ENCODE measurements around the gene OR13F1. TPM values are rescaled to one million over a fixed set of nuclear protein-coding genes. Genes with fewer than 3 reads are reported as not detected.
"Not testable (repeated sequence)": the region's sequence is repeated elsewhere in the genome, so short reads cannot be mapped to it uniquely, and the experiment has no call there.

Gene OR13F1
- total RNA-seq, 5 donors from 2014 or later (not counting 1 experiment from before 2014, with no cell fraction given): not detected

DNA sequence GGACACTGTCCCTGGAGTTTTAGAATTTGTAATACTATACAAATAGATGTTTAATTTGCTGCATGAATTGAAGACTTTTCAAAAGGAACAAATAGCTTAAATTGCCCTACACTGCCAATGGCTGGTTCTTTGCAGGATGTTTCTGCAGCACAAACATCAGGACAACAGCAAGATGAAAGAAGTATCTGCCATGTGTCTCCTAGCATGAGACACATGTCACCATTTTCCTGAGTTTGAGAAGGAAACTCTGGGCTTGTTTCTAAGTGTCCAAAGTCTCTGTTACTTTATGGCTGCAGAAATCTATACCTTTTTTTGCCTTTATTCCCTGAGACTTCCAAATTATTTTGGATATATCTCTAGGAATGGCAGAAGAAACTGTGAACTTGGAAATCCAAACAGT lies 623 bp upstream of the OR13F1 start:
- H3K9me3 Mint-ChIP-seq: peaks cover 0 to 3% (median 0%) of the 10 kb centered on the region in 3 donors
- ChIA-PET CTCF (no interaction called here), POLR2A (no interaction called here)
- H3K27ac Mint-ChIP-seq: no peak overlapping the region
- ATAC-seq (replicated peaks in 1 of 4) (no peak), DNase-seq (no peak)
- no peaks in the 10 kb centered on the region for H3K36me3 ChIP-seq (ENCODE audit: control insufficient read depth in 2 of 2, extremely low read depth in 1 of 2, insufficient read depth in 1 of 2, low read length in 1 of 2)
- H3K27me3 Mint-ChIP-seq: no peaks in the 10 kb centered on the region
- no peak overlapping the region for H3K4me3 Mint-ChIP-seq
- H3K4me3 ChIP-seq (ENCODE audit: control insufficient read depth in 1 of 2, extremely low read depth in 1 of 2, low read length in 1 of 2): no peak overlapping the region
- H3K27me3 ChIP-seq (replicated peaks in 1 of 2; ENCODE audit: control insufficient read depth in 2 of 2, extremely low read depth in 1 of 2, insufficient read depth in 2 of 2, low read length in 1 of 2): no peaks in the 10 kb centered on the region
- H3K27ac ChIP-seq (ENCODE audit: low read length): no peak overlapping the region
- H3K36me3 Mint-ChIP-seq: no peaks in the 10 kb centered on the region
- no peaks in the 10 kb centered on the region for H3K4me1 ChIP-seq (ENCODE audit: control insufficient read depth in 1 of 2, extremely low read depth in 1 of 2, insufficient read depth in 2 of 2, low read length in 2 of 2)
- no peaks in the 10 kb centered on the region for H3K4me1 Mint-ChIP-seq
- H3K9me3 ChIP-seq: no peaks in the 10 kb centered on the region

DNA sequence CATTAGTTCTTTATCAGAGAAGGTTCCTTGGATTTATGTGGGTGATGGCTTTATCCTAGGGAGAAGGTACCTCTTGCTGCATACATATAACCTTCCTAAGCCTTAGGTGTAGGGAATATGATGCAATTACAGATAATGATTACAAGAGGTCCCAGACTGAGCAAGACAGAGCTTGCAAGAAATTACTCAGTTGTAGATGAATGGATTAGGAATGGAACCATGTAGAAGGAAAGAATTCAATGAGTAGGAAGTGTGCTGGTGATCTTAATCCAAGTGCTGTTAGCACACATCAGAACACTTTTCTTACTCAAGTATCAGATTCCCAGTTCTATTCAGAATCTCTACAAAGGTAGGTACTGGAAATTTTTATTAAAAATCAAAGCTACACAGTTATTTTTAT lies 2.5 kb downstream of the OR13F1 start:
- ChIA-PET CTCF (no interaction called here), POLR2A (interaction anchor here in 1 of 2 donors (0.6 kb wide), 1 partner anchor 862 kb away, joined by 6 read pairs; no protein-coding TSS in a partner anchor)
- no peaks in the 10 kb centered on the region for H3K27me3 ChIP-seq (replicated peaks in 1 of 2; ENCODE audit: control insufficient read depth in 2 of 2, extremely low read depth in 1 of 2, insufficient read depth in 2 of 2, low read length in 1 of 2)
- Mint-ChIP-seq H3K9me3 (peaks cover 0 to 19% (median 14%) of the 10 kb centered on the region in 3 donors), H3K36me3 (no peaks in the 10 kb centered on the region), H3K27me3 (peaks cover 0 to 5% of the 10 kb centered on the region in 2 donors), H3K4me1 (no peaks in the 10 kb centered on the region), H3K4me3 (no peak overlapping the region), H3K27ac (no peak overlapping the region)
- no peak overlapping the region for H3K27ac ChIP-seq (ENCODE audit: low read length)
- DNase-seq (no peak), ATAC-seq (replicated peaks in 1 of 4) (no peak)
- no peak overlapping the region for H3K4me3 ChIP-seq (ENCODE audit: control insufficient read depth in 1 of 2, extremely low read depth in 1 of 2, low read length in 1 of 2)
- H3K4me1 ChIP-seq (ENCODE audit: control insufficient read depth in 1 of 2, extremely low read depth in 1 of 2, insufficient read depth in 2 of 2, low read length in 2 of 2): no peaks in the 10 kb centered on the region
- no peaks in the 10 kb centered on the region for H3K36me3 ChIP-seq (ENCODE audit: control insufficient read depth in 2 of 2, extremely low read depth in 1 of 2, insufficient read depth in 1 of 2, low read length in 1 of 2)
- no peaks in the 10 kb centered on the region for H3K9me3 ChIP-seq

DNA sequence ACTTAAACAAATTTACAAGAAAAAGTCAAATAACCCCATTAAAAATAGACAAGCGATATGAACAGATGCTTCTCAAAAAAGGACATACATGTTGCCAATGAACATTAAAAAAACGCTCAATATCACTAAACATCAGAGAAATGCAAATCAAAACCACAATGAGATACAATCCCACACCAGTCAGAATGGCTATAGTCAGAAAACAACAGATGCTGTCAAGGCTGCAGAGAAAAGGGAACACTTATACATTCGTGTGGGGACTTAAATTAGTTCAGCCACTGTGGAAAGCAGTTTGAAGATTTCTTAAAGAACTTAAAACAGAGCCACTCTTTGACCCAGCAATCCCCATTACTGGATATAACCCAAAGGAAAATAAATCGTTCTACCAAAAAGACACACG lies 10.8 kb downstream of the OR13F1 start:
- CTCF ChIA-PET: no interaction called here
- Mint-ChIP-seq H3K27me3 (peaks cover 0 to 8% of the 10 kb centered on the region in 2 donors), H3K27ac (no peak overlapping the region), H3K9me3 (peaks cover 4 to 10% (median 8%) of the 10 kb centered on the region in 3 donors), H3K36me3 (no peaks in the 10 kb centered on the region), H3K4me3 (no peak overlapping the region), H3K4me1 (no peaks in the 10 kb centered on the region)
- 58% methylated on average over 3 of the region's 5 CpGs for WGBS (ENCODE audit: insufficient coverage)
- no peak overlapping the region for H3K4me3 ChIP-seq (ENCODE audit: control insufficient read depth in 1 of 2, extremely low read depth in 1 of 2, low read length in 1 of 2)
- no peaks in the 10 kb centered on the region for H3K4me1 ChIP-seq (ENCODE audit: control insufficient read depth in 1 of 2, extremely low read depth in 1 of 2, insufficient read depth in 2 of 2, low read length in 2 of 2)
- no peaks in the 10 kb centered on the region for H3K9me3 ChIP-seq
- ATAC-seq (replicated peaks in 1 of 4) (no peak), DNase-seq (no peak)
- POLR2A ChIA-PET: no interaction called here
- H3K36me3 ChIP-seq (ENCODE audit: control insufficient read depth in 2 of 2, extremely low read depth in 1 of 2, insufficient read depth in 1 of 2, low read length in 1 of 2): no peaks in the 10 kb centered on the region
- no peak overlapping the region for H3K27ac ChIP-seq (ENCODE audit: low read length)
- H3K27me3 ChIP-seq (replicated peaks in 1 of 2; ENCODE audit: control insufficient read depth in 2 of 2, extremely low read depth in 1 of 2, insufficient read depth in 2 of 2, low read length in 1 of 2): no peaks in the 10 kb centered on the region

DNA sequence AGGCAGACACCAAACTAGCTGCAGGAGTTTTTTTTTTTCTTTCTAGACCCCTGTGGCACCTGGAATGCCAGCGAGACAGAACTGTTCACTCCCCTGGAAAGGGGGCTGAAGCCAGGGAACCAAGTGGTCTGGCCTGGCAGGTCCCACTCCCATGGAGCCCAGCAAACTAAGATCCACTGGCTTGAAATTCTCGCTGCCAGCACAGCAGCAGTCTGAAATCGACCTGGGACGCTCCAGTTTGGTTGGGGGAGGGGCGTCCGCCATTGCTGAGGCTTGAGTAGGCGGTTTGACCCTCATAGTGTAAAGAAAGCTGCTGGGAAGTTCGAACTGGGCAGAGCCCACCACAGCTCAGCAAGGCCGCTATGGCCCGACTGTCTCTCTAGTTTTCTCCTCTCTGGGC lies 16.2 kb downstream of the OR13F1 start:
- H3K4me1 ChIP-seq (ENCODE audit: control insufficient read depth in 1 of 2, extremely low read depth in 1 of 2, insufficient read depth in 2 of 2, low read length in 2 of 2); H3K36me3 Mint-ChIP-seq; H3K27me3 ChIP-seq (replicated peaks in 1 of 2; ENCODE audit: control insufficient read depth in 2 of 2, extremely low read depth in 1 of 2, insufficient read depth in 2 of 2, low read length in 1 of 2); H3K27me3 Mint-ChIP-seq; H3K4me1 Mint-ChIP-seq; H3K27ac Mint-ChIP-seq; H3K4me3 Mint-ChIP-seq; DNase-seq; H3K36me3 ChIP-seq (ENCODE audit: control insufficient read depth in 2 of 2, extremely low read depth in 1 of 2, insufficient read depth in 1 of 2, low read length in 1 of 2); H3K4me3 ChIP-seq (ENCODE audit: control insufficient read depth in 1 of 2, extremely low read depth in 1 of 2, low read length in 1 of 2); POLR2A ChIA-PET; H3K27ac ChIP-seq (ENCODE audit: low read length); H3K9me3 ChIP-seq; ATAC-seq (replicated peaks in 1 of 4): not testable (repeated sequence)
- H3K9me3 Mint-ChIP-seq: peaks cover 2 to 15% (median 3%) of the 10 kb centered on the region in 3 donors
- WGBS (ENCODE audit: insufficient coverage): 76% methylated on average over 6 of the region's 10 CpGs
- CTCF ChIA-PET: interaction anchor here in 1 of 2 donors (0.6 kb wide), 1 partner anchor 47 kb away, joined by 4 read pairs; no protein-coding TSS in a partner anchor

- no peak within 1 kb of the TSS for H3K4me3 ChIP-seq (ENCODE audit: control insufficient read depth in 1 of 2, extremely low read depth in 1 of 2, low read length in 1 of 2)
- H3K4me1 Mint-ChIP-seq: no peaks in the 10 kb centered on the region
- H3K4me3 Mint-ChIP-seq: no peak within 1 kb of the TSS
- DNase-seq (no peak), ATAC-seq (replicated peaks in 1 of 4) (no peak)
- no peak within 1 kb of the TSS for H3K27ac ChIP-seq (ENCODE audit: low read length)
- H3K9me3 Mint-ChIP-seq: peaks cover 5 to 11% (median 6%) of the 10 kb centered on the region in 3 donors
- H3K9me3 ChIP-seq: no peaks in the 10 kb centered on the region
- ChIA-PET POLR2A (no interaction called here), CTCF (no interaction called here)
- no peak within 1 kb of the TSS for H3K27ac Mint-ChIP-seq
- no peaks in the 10 kb centered on the region for H3K36me3 Mint-ChIP-seq
- no peaks in the 10 kb centered on the region for H3K27me3 ChIP-seq (replicated peaks in 1 of 2; ENCODE audit: control insufficient read depth in 2 of 2, extremely low read depth in 1 of 2, insufficient read depth in 2 of 2, low read length in 1 of 2)
- H3K27me3 Mint-ChIP-seq: no peaks in the 10 kb centered on the region
- no peaks in the 10 kb centered on the region for H3K36me3 ChIP-seq (ENCODE audit: control insufficient read depth in 2 of 2, extremely low read depth in 1 of 2, insufficient read depth in 1 of 2, low read length in 1 of 2)
- no peaks in the 10 kb centered on the region for H3K4me1 ChIP-seq (ENCODE audit: control insufficient read depth in 1 of 2, extremely low read depth in 1 of 2, insufficient read depth in 2 of 2, low read length in 2 of 2)
These were observed 23.0 kb downstream of the OR13F1 start, which contains the start of gene OR13C4 for GRCh38 chr9:104527109-104527508. Gene OR13C4, minus strand, starts transcription at chr9:104527209. Its CDS starts 0 bp downstream, at chr9:104527209.

- POLR2A ChIA-PET: no interaction called here
- H3K9me3 ChIP-seq: no peaks in the 10 kb centered on the region
- CTCF ChIA-PET: no interaction called here
These were observed 32.7 kb downstream of the OR13F1 start, which contains the start of gene OR13C3 for GRCh38 chr9:104536756-104537155. Gene OR13C3, minus strand, starts transcription at chr9:104536856. Its CDS starts 133 bp downstream, at chr9:104536723.

DNA sequence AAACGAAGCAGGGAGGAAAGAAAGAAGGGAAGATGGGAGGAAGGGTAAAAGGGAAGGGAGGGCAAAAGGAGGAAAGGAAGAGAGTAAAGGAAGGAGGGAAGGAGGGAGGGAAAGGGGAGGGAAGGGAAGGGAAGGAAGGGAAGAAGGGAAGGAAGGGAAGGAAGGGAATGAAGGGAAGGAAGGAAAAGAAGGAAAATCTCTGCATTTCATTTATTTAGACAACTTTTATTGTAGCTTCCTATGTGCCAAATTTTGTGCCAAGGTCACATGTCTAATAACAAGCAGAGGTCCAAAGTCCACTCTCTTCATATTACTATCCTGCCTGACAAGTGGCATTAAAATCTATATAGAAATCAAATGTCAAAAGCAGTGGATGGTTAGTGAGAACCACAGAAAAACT lies 35.2 kb downstream of the OR13F1 start:
- CTCF ChIA-PET: no interaction called here
- Histone ChIP-seq H3K27ac (ENCODE audit: low read length) (no peak overlapping the region), H3K4me1 (ENCODE audit: control insufficient read depth in 1 of 2, extremely low read depth in 1 of 2, insufficient read depth in 2 of 2, low read length in 2 of 2) (no peaks in the 10 kb centered on the region), H3K36me3 (ENCODE audit: control insufficient read depth in 2 of 2, extremely low read depth in 1 of 2, insufficient read depth in 1 of 2, low read length in 1 of 2) (no peaks in the 10 kb centered on the region), H3K27me3 (replicated peaks in 1 of 2; ENCODE audit: control insufficient read depth in 2 of 2, extremely low read depth in 1 of 2, insufficient read depth in 2 of 2, low read length in 1 of 2) (no peaks in the 10 kb centered on the region), H3K9me3 (no peaks in the 10 kb centered on the region), H3K4me3 (ENCODE audit: control insufficient read depth in 1 of 2, extremely low read depth in 1 of 2, low read length in 1 of 2) (no peak overlapping the region)
- ATAC-seq (replicated peaks in 1 of 4): no peak
- Mint-ChIP-seq H3K27ac (no peak overlapping the region), H3K4me3 (no peak overlapping the region), H3K9me3 (no peaks in the 10 kb centered on the region), H3K36me3 (no peaks in the 10 kb centered on the region), H3K4me1 (no peaks in the 10 kb centered on the region), H3K27me3 (no peaks in the 10 kb centered on the region)
- no peak for DNase-seq
- WGBS (ENCODE audit: insufficient coverage): 25% methylated on average over 1 of the region's 1 CpG
- POLR2A ChIA-PET: no interaction called here

More at GRCh38 chr9:104536756-104537155, 32.7 kb downstream of the OR13F1 start, which contains the start of gene OR13C3:
- DNase-seq (no peak), ATAC-seq (replicated peaks in 1 of 4) (no peak)
- no peaks in the 10 kb centered on the region for H3K27me3 Mint-ChIP-seq
- Histone ChIP-seq H3K27me3 (replicated peaks in 1 of 2; ENCODE audit: control insufficient read depth in 2 of 2, extremely low read depth in 1 of 2, insufficient read depth in 2 of 2, low read length in 1 of 2) (no peaks in the 10 kb centered on the region), H3K27ac (ENCODE audit: low read length) (no peak within 1 kb of the TSS), H3K36me3 (ENCODE audit: control insufficient read depth in 2 of 2, extremely low read depth in 1 of 2, insufficient read depth in 1 of 2, low read length in 1 of 2) (no peaks in the 10 kb centered on the region), H3K4me1 (ENCODE audit: control insufficient read depth in 1 of 2, extremely low read depth in 1 of 2, insufficient read depth in 2 of 2, low read length in 2 of 2) (no peaks in the 10 kb centered on the region), H3K4me3 (ENCODE audit: control insufficient read depth in 1 of 2, extremely low read depth in 1 of 2, low read length in 1 of 2) (no peak within 1 kb of the TSS)
- WGBS (ENCODE audit: insufficient coverage): 87% methylated on average over 5 of the region's 5 CpGs
- H3K4me1 Mint-ChIP-seq: no peaks in the 10 kb centered on the region
- no peak within 1 kb of the TSS for H3K27ac Mint-ChIP-seq
- no peaks in the 10 kb centered on the region for H3K9me3 Mint-ChIP-seq
- H3K4me3 Mint-ChIP-seq: no peak within 1 kb of the TSS
- no peaks in the 10 kb centered on the region for H3K36me3 Mint-ChIP-seq
